HepG2 (cell line): ENCODE measurements around the gene METAP1D. TPM values are rescaled to one million over a fixed set of nuclear protein-coding genes. Genes with fewer than 3 reads are reported as not detected.

Experiments used
- AGO2 ChIP-seq: fragments of 200-400 bp; formaldehyde crosslinking; optimal IDR thresholded peaks from 2 replicates; pipeline ENCODE3; 2017; ENCODE audit warnings: mild to moderate bottlenecking, low read depth, low read length, moderate library complexity
- CBX2 ChIP-seq, 2 experiments: fragments of 200-600 bp in 1 of 2; sonication (generic); formaldehyde crosslinking in 1 of 2; IDR thresholded peaks; 2 replicates each; pipeline versions ENCODE4 v1.7.0 to v1.8.1; 2018 to 2022; ENCODE audit warnings: low read depth in 2 of 2, low read length in 1 of 2, mild to moderate bottlenecking in 1 of 2, missing genetic modification reagents in 1 of 2
- EZH2 ChIP-seq: conservative IDR thresholded peaks from 2 replicates; pipeline ENCODE4 v1.6.1; 2012; ENCODE audit warnings: mild to moderate bottlenecking, low read depth, low read length, moderate library complexity
- FOXK1 ChIP-seq: sonication (generic); formaldehyde crosslinking; IDR thresholded peaks from 2 replicates; pipeline ENCODE4 v1.4.0; 2020; ENCODE audit warnings: low read depth, missing genetic modification reagents, borderline replicate concordance
- HDAC1 ChIP-seq: sonication (generic); formaldehyde crosslinking; IDR thresholded peaks from 2 replicates; pipeline ENCODE4 v1.5.1; 2020; ENCODE audit warnings: mild to moderate bottlenecking, missing genetic modification reagents
- MBNL3 ChIP-seq: fragments of 250-450 bp; sonication (Bioruptor Pico); conservative IDR thresholded peaks from 2 replicates; pipeline ENCODE4 v1.8.0; 2022; ENCODE audit warnings: mild to moderate bottlenecking, inconsistent platforms
- MYPOP ChIP-seq: sonication (generic); formaldehyde crosslinking; IDR thresholded peaks from 2 replicates; pipeline ENCODE4 v1.8.1; 2023; ENCODE audit warnings: mild to moderate bottlenecking, moderate library complexity, missing genetic modification reagents
- REPIN1 ChIP-seq: sonication (generic); formaldehyde crosslinking; IDR thresholded peaks from 2 replicates; pipeline ENCODE4 v1.8.0; 2022; ENCODE audit warnings: missing genetic modification reagents, low read depth, mild to moderate bottlenecking, borderline replicate concordance
- SAFB2 ChIP-seq: sonication (generic); formaldehyde crosslinking; IDR thresholded peaks from 2 replicates; pipeline ENCODE4 v1.5.1; 2020; ENCODE audit warnings: missing genetic modification reagents, low read depth, mild to moderate bottlenecking, borderline replicate concordance
- SPEN ChIP-seq: sonication (generic); formaldehyde crosslinking; IDR thresholded peaks from 2 replicates; pipeline ENCODE4 v1.5.1; 2020; ENCODE audit warnings: low read depth, mild to moderate bottlenecking, missing genetic modification reagents
- TBX2 ChIP-seq: sonication (generic); formaldehyde crosslinking; IDR thresholded peaks from 2 replicates; pipeline ENCODE4 v1.5.0; 2020; ENCODE audit warnings: missing genetic modification reagents, mild to moderate bottlenecking, borderline replicate concordance
- UBTF ChIP-seq: sonication (generic); formaldehyde crosslinking; IDR thresholded peaks from 2 replicates; pipeline ENCODE4 v1.4.0; 2020; ENCODE audit warnings: mild to moderate bottlenecking, missing genetic modification reagents
- ZNF121 ChIP-seq: sonication (generic); formaldehyde crosslinking; IDR thresholded peaks from 2 replicates; pipeline ENCODE4 v1.5.0; 2020; ENCODE audit warnings: mild to moderate bottlenecking, missing genetic modification reagents
- ZNF580 ChIP-seq: IDR thresholded peaks from 2 replicates; pipeline ENCODE4 v1.6.1; 2016; ENCODE audit warnings: low read depth, borderline replicate concordance
- polyA plus RNA-seq, 8 experiments: library from polyadenylated mRNA; depleted of rRNA in 3 of 8; stranded (reverse) in 7 of 8; unstranded in 1 of 8; fragments of >200 nt; fragmentation: Illumina TruSeq in 4 of 8; extraction: Trizol in 4 of 8; gene quantifications; 2 replicates each; pipeline versions ENCODE4 v1.2.1 to v1.2.3, GENCODE V29; 2011 to 2016; ENCODE audit warnings: low read depth in 4 of 8, missing spikeins in 1 of 8, mixed read lengths in 1 of 8; ENCODE audit not compliant: insufficient read depth in 1 of 8
- total RNA-seq, 5 experiments: library from RNA; depleted of rRNA; stranded (reverse); fragments of >200 nt; fragmentation: Illumina TruSeq; extraction: Trizol; gene quantifications; 2 replicates each; pipeline ENCODE4 v1.2.3, GENCODE V29; 2016; ENCODE audit warnings: low read depth in 1 of 5
- TF ChIP-seq, protein P1 (sequence below): sonication (generic); formaldehyde crosslinking; IDR thresholded peaks from 2 replicates; pipeline ENCODE4 v1.9.0; 2021; ENCODE audit warnings: missing genetic modification reagents, borderline replicate concordance
- TF ChIP-seq, protein P2 (sequence below): sonication (generic); formaldehyde crosslinking; IDR thresholded peaks from 2 replicates; pipeline ENCODE4 v1.5.0; 2020; ENCODE audit warnings: mild to moderate bottlenecking, missing genetic modification reagents
- TF ChIP-seq, protein P3 (sequence below): sonication (generic); formaldehyde crosslinking; IDR thresholded peaks from 2 replicates; pipeline ENCODE4 v1.4.0; 2020; ENCODE audit warnings: missing genetic modification reagents

The METAP1D gene
- total and polyA plus RNA-seq, 2 of the 13 experiments (the other 11 are each of a cell fraction or from before 2014, with no cell fraction given) = 14.7 to 21.6 TPM

GRCh38 chr2:172095146-172095904 is 95.6 kb downstream of the METAP1D start (continued):
- TF ChIP-seq FOXK1 (CRISPR knock-in tag) = no peak
- TF ChIP-seq, protein P1, sequence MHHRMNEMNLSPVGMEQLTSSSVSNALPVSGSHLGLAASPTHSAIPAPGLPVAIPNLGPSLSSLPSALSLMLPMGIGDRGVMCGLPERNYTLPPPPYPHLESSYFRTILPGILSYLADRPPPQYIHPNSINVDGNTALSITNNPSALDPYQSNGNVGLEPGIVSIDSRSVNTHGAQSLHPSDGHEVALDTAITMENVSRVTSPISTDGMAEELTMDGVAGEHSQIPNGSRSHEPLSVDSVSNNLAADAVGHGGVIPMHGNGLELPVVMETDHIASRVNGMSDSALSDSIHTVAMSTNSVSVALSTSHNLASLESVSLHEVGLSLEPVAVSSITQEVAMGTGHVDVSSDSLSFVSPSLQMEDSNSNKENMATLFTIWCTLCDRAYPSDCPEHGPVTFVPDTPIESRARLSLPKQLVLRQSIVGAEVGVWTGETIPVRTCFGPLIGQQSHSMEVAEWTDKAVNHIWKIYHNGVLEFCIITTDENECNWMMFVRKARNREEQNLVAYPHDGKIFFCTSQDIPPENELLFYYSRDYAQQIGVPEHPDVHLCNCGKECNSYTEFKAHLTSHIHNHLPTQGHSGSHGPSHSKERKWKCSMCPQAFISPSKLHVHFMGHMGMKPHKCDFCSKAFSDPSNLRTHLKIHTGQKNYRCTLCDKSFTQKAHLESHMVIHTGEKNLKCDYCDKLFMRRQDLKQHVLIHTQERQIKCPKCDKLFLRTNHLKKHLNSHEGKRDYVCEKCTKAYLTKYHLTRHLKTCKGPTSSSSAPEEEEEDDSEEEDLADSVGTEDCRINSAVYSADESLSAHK = no peak
- TF ChIP-seq TBX2 (CRISPR knock-in tag) = peak; percentile 28
- TF ChIP-seq ZNF580 (CRISPR knock-in tag) = peak; percentile 10; the same call in 1 of the 2 replicates
- TF ChIP-seq MBNL3 = no peak
- TF ChIP-seq, protein P2, sequence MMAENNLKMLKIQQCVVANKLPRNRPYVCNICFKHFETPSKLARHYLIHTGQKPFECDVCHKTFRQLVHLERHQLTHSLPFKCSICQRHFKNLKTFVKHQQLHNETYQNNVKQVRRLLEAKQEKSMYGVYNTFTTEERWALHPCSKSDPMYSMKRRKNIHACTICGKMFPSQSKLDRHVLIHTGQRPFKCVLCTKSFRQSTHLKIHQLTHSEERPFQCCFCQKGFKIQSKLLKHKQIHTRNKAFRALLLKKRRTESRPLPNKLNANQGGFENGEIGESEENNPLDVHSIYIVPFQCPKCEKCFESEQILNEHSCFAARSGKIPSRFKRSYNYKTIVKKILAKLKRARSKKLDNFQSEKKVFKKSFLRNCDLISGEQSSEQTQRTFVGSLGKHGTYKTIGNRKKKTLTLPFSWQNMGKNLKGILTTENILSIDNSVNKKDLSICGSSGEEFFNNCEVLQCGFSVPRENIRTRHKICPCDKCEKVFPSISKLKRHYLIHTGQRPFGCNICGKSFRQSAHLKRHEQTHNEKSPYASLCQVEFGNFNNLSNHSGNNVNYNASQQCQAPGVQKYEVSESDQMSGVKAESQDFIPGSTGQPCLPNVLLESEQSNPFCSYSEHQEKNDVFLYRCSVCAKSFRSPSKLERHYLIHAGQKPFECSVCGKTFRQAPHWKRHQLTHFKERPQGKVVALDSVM = peak; percentile 72
- peak; percentile 47 for TF ChIP-seq HDAC1 (CRISPR knock-in tag)
- peak; percentile 93 for TF ChIP-seq UBTF
- TF ChIP-seq MYPOP (CRISPR knock-in tag) = peak; percentile 74
- TF ChIP-seq REPIN1 (CRISPR knock-in tag) = no peak
- TF ChIP-seq ZNF121 (CRISPR knock-in tag) = peak; percentile 64
- peak; percentile 21; the same call in 1 of the 2 replicates for TF ChIP-seq EZH2
- peak; percentile 18 for TF ChIP-seq AGO2
- peak; percentile 85; the same call in 1 of the 2 replicates for TF ChIP-seq CBX2 (IDR thresholded peaks at IDR 0.05; ENCODE audit: low read depth, low read length)
- no peak; the same call in 1 of the 2 replicates for TF ChIP-seq CBX2 (CRISPR knock-in tag; IDR thresholded peaks at IDR 0.05; ENCODE audit: low read depth)
- TF ChIP-seq, protein P3, sequence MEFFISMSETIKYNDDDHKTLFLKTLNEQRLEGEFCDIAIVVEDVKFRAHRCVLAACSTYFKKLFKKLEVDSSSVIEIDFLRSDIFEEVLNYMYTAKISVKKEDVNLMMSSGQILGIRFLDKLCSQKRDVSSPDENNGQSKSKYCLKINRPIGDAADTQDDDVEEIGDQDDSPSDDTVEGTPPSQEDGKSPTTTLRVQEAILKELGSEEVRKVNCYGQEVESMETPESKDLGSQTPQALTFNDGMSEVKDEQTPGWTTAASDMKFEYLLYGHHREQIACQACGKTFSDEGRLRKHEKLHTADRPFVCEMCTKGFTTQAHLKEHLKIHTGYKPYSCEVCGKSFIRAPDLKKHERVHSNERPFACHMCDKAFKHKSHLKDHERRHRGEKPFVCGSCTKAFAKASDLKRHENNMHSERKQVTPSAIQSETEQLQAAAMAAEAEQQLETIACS (CRISPR knock-in tag) = no peak
- no peak for TF ChIP-seq SAFB2 (CRISPR knock-in tag)
- 0 out of 2 replicates have a peak, but pooled peaks have one; percentile 12 for TF ChIP-seq SPEN (CRISPR knock-in tag)
